ENCODE data around the gene MARCHF5. TPM values are rescaled to one million over a fixed set of nuclear protein-coding genes. Genes with fewer than 3 reads are reported as not detected.

Gene MARCHF5
- total and polyA plus RNA-seq, 2 donors (not counting 3 experiments of a cell fraction or from before 2014, with no cell fraction given) = 23.4 to 48.0 TPM

DNA sequence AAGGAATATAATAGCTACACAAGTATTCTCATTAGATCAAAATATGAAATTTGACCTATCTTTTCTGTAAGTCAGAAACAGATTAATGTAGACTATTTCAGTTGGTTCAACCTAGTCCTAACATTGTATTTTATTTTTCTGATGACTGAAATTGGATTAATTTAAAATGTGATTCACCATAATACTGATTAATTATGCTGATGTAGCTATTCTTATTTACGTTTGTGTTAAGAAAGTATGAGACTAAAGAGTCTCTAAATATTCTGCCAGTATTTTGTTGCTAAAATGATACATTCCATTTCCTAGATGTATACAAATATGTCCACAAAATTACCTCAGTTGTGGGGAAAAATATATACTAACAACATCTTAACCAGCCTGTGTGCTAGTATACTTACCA, 18.3 kb downstream of the MARCHF5 start:
- TF ChIP-seq GATA2 (IDR thresholded peaks at IDR 0.05; ENCODE audit: insufficient read depth, insufficient read length, low read depth, low read length) (no peak), JUN (IDR thresholded peaks at IDR 0.05; ENCODE audit: borderline replicate concordance, insufficient read depth, insufficient read length, low read depth) (no peak), POLR2AphosphoS5 (IDR thresholded peaks at IDR 0.05; ENCODE audit: insufficient read depth, low read depth, low read length) (no peak), FOS (IDR thresholded peaks at IDR 0.05; ENCODE audit: borderline replicate concordance, insufficient read depth, low read length) (no peak), POLR2A (IDR thresholded peaks at IDR 0.05; ENCODE audit: low read depth, low read length) (no peak), EZH2 (IDR thresholded peaks at IDR 0.05; ENCODE audit: borderline replicate concordance, low read depth, low read length, severe bottlenecking) (no peak), MYC (IDR thresholded peaks at IDR 0.05; ENCODE audit: low read depth, low read length) (no peak)
- TF ChIP-seq, protein P1, sequence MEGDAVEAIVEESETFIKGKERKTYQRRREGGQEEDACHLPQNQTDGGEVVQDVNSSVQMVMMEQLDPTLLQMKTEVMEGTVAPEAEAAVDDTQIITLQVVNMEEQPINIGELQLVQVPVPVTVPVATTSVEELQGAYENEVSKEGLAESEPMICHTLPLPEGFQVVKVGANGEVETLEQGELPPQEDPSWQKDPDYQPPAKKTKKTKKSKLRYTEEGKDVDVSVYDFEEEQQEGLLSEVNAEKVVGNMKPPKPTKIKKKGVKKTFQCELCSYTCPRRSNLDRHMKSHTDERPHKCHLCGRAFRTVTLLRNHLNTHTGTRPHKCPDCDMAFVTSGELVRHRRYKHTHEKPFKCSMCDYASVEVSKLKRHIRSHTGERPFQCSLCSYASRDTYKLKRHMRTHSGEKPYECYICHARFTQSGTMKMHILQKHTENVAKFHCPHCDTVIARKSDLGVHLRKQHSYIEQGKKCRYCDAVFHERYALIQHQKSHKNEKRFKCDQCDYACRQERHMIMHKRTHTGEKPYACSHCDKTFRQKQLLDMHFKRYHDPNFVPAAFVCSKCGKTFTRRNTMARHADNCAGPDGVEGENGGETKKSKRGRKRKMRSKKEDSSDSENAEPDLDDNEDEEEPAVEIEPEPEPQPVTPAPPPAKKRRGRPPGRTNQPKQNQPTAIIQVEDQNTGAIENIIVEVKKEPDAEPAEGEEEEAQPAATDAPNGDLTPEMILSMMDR (IDR thresholded peaks at IDR 0.05; ENCODE audit: extremely low read depth in 1 of 2, insufficient read depth in 1 of 2, low read depth in 1 of 2, low read length in 2 of 2) = no peak
- TF ChIP-seq, protein P2, sequence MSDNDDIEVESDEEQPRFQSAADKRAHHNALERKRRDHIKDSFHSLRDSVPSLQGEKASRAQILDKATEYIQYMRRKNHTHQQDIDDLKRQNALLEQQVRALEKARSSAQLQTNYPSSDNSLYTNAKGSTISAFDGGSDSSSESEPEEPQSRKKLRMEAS (IDR thresholded peaks at IDR 0.05; ENCODE audit: insufficient read depth, insufficient read length) = no peak
- BruUV-seq (replicated peaks) = no TSS peak
- POLR2A ChIA-PET = no interaction called here
- no peaks in the 10 kb centered on the region for H3K9me1 ChIP-seq (replicated peaks; ENCODE audit: control insufficient read depth, extremely low read depth, insufficient read depth, low read length)
- H3K79me2 ChIP-seq (ENCODE audit: control insufficient read depth, insufficient read depth, low read length) = peaks cover 63% of the 10 kb centered on the region
- H3K27me3 ChIP-seq (ENCODE audit: control insufficient read depth in 2 of 2, insufficient read depth in 2 of 2, low read length in 2 of 2) = no peaks in the 10 kb centered on the region
- H3K9me3 ChIP-seq (replicated peaks; ENCODE audit: control insufficient read depth, insufficient read depth, low read length) = no peaks in the 10 kb centered on the region
- CTCF ChIA-PET = interaction anchor here (1.1 kb wide), 1 partner anchor 18 kb away, joined by 3 read pairs; no protein-coding TSS in a partner anchor
- no peak overlapping the region for H2AFZ ChIP-seq (ENCODE audit: low read depth, low read length)
- intact Hi-C loops (cut with micrococcal nuclease) (no loop called here), dilution Hi-C loops (cut with MboI; ENCODE audit: extremely low pct_ligation_motif_present, low sequenced_read_pairs) (no loop called here)
- H3K9ac ChIP-seq (replicated peaks; ENCODE audit: extremely low read depth, insufficient read depth, low read length) = no peak overlapping the region
- no peaks in the 10 kb centered on the region for H3K4me1 ChIP-seq (ENCODE audit: control insufficient read depth, extremely low read depth, insufficient read depth, low read length)
- DNase-seq (ENCODE audit: low read depth, low spot score) (no peak), FAIRE-seq (no peak)
- H3K27ac ChIP-seq (ENCODE audit: insufficient read depth, low read depth, low read length) = no peak overlapping the region
- no peak overlapping the region for H3K4me2 ChIP-seq (ENCODE audit: insufficient read depth, low read length)
- no peak overlapping the region for H3K4me3 ChIP-seq (replicated peaks in 1 of 3; ENCODE audit: insufficient read depth in 1 of 3, low read depth in 1 of 3, low read length in 3 of 3)
- peaks cover 2 to 8% of the 10 kb centered on the region in 2 experiments for H3K36me3 ChIP-seq (ENCODE audit: control insufficient read depth in 2 of 2, extremely low read depth in 1 of 2, insufficient read depth in 2 of 2, low read length in 2 of 2)
- peaks cover 4% of the 10 kb centered on the region for H4K20me1 ChIP-seq (replicated peaks; ENCODE audit: control insufficient read depth, extremely low read depth, insufficient read depth, low read length)

Data from endothelial cell of umbilical vein (primary cell).